Measurements from ENCODE around the gene RIPOR3. TPM values are rescaled to one million over a fixed set of nuclear protein-coding genes. Genes with fewer than 3 reads are reported as not detected.

RIPOR3 gene
- total and polyA plus RNA-seq, 2 experiments from 2014 or later = 3.0 to 4.8 TPM

- Histone ChIP-seq H3K4me1 (ENCODE audit: low read depth) (peaks cover 41% of the 10 kb centered on the region), H3K36me3 (no peaks in the 10 kb centered on the region), H3K27me3 (no peaks in the 10 kb centered on the region), H3K4me3 (no peak overlapping the region), H3K27ac (peak overlapping the region; percentile 58), H3K9me3 (ENCODE audit: low read depth) (no peaks in the 10 kb centered on the region)
- DNase-seq (ENCODE audit: low read depth in 1 of 2, low spot score in 1 of 2) = no peak
- TF ChIP-seq CTCF (IDR thresholded peaks at IDR 0.05; ENCODE audit: low read depth, low read length) = no peak
Measured at GRCh38 chr20:50726955-50727791, 35.8 kb upstream of the RIPOR3 start.

- H3K4me1 ChIP-seq (ENCODE audit: low read depth) = peaks cover 41% of the 10 kb centered on the region
- TF ChIP-seq CTCF (IDR thresholded peaks at IDR 0.05; ENCODE audit: low read depth, low read length) = no peak
- no peak for DNase-seq (ENCODE audit: low read depth in 1 of 2, low spot score in 1 of 2)
- no peaks in the 10 kb centered on the region for H3K9me3 ChIP-seq (ENCODE audit: low read depth)
- no peak overlapping the region for H3K4me3 ChIP-seq
- H3K36me3 ChIP-seq = no peaks in the 10 kb centered on the region
- H3K27ac ChIP-seq = peak overlapping the region; percentile 98
- H3K27me3 ChIP-seq = no peaks in the 10 kb centered on the region
Measured at GRCh38 chr20:50725724-50726005, 34.3 kb upstream of the RIPOR3 start.

- no peaks in the 10 kb centered on the region for H3K36me3 ChIP-seq
- H3K4me1 ChIP-seq (ENCODE audit: low read depth) = peaks cover 38% of the 10 kb centered on the region
- no peak overlapping the region for H3K4me3 ChIP-seq
- TF ChIP-seq CTCF (IDR thresholded peaks at IDR 0.05; ENCODE audit: low read depth, low read length) = no peak
- peak; percentile 92 to 97 for DNase-seq (ENCODE audit: low read depth in 1 of 2, low spot score in 1 of 2)
- no peaks in the 10 kb centered on the region for H3K27me3 ChIP-seq
- no peaks in the 10 kb centered on the region for H3K9me3 ChIP-seq (ENCODE audit: low read depth)
- H3K27ac ChIP-seq = peak overlapping the region; percentile 98
Measured at GRCh38 chr20:50724851-50725723, 33.7 kb upstream of the RIPOR3 start.

- Histone ChIP-seq H3K27ac (peak overlapping the region; percentile 98), H3K4me1 (ENCODE audit: low read depth) (peaks cover 34% of the 10 kb centered on the region), H3K9me3 (ENCODE audit: low read depth) (no peaks in the 10 kb centered on the region), H3K27me3 (no peaks in the 10 kb centered on the region), H3K36me3 (no peaks in the 10 kb centered on the region), H3K4me3 (no peak overlapping the region)
- TF ChIP-seq CTCF (IDR thresholded peaks at IDR 0.05; ENCODE audit: low read depth, low read length) = no peak
- no peak for DNase-seq (ENCODE audit: low read depth in 1 of 2, low spot score in 1 of 2)
Measured at GRCh38 chr20:50724112-50724725, 32.9 kb upstream of the RIPOR3 start.

GRCh38 chr20:50723672-50724071 is 32.3 kb upstream of the RIPOR3 start:
- Histone ChIP-seq H3K27ac (peak overlapping the region; percentile 98), H3K4me1 (ENCODE audit: low read depth) (peaks cover 35% of the 10 kb centered on the region), H3K4me3 (no peak overlapping the region), H3K36me3 (no peaks in the 10 kb centered on the region), H3K27me3 (no peaks in the 10 kb centered on the region), H3K9me3 (ENCODE audit: low read depth) (no peaks in the 10 kb centered on the region)
- no peak for DNase-seq (ENCODE audit: low read depth in 1 of 2, low spot score in 1 of 2)
- no peak for TF ChIP-seq CTCF (IDR thresholded peaks at IDR 0.05; ENCODE audit: low read depth, low read length)

Data from cardiac muscle cell (in vitro differentiated cells and primary cell).